Sigmoid colon (tissue), 7 donors: Measurements from ENCODE around the gene GHDC. TPM values are rescaled to one million over a fixed set of nuclear protein-coding genes. Genes with fewer than 3 reads are reported as not detected.

Experiments
- DNase-seq: peaks from one replicate; pipeline ENCODE4 v3.0.0-alpha.2; 2019
- H3K27ac ChIP-seq, 4 donors: fragments of 200-600 bp; sonication (generic); one replicate each; pipeline ENCODE4 v1.5.1; 2016 to 2019; ENCODE audit warnings: mild to moderate bottlenecking in 1 of 4
- H3K27me3 ChIP-seq, 3 donors: fragments of 200-600 bp; sonication (generic); one replicate each; pipeline ENCODE4 v1.5.1; 2019; ENCODE audit warnings: mild to moderate bottlenecking in 1 of 3
- H3K36me3 ChIP-seq, 4 donors: fragments of 200-600 bp; sonication (generic); one replicate each; pipeline ENCODE4 v1.5.1; 2016 to 2019
- H3K4me1 ChIP-seq, 4 donors: fragments of 200-600 bp; sonication (generic); one replicate each; pipeline ENCODE4 v1.5.1; 2017 to 2019
- H3K4me3 ChIP-seq, 4 donors: fragments of 200-600 bp; sonication (generic); one replicate each; pipeline ENCODE4 v1.5.1; 2017 to 2019; ENCODE audit warnings: mild to moderate bottlenecking in 2 of 4, moderate library complexity in 1 of 4
- H3K9me3 ChIP-seq, 4 donors: fragments of 200-600 bp in 3 of 4; sonication (generic) in 3 of 4; one replicate each; pipeline versions ENCODE4 v1.5.1 to v1.6.1; 2013 to 2019
- CTCF ChIP-seq, 4 experiments: fragments of 450-650 bp in 3 of 4; fragments of 200-600 bp in 1 of 4; IDR thresholded peaks; one replicate each; pipeline ENCODE4 v1.5.1; 2016 to 2019; ENCODE audit warnings: antibody characterized with exemption in 4 of 4, mild to moderate bottlenecking in 3 of 4, moderate library complexity in 2 of 4
- EP300 ChIP-seq, 4 donors: sonication (generic); formaldehyde crosslinking; IDR thresholded peaks; one replicate each; pipeline ENCODE4 v1.6.1; 2017; ENCODE audit warnings: antibody characterized with exemption in 4 of 4
- POLR2A ChIP-seq, 2 donors: fragments of 450-650 bp; IDR thresholded peaks; one replicate each; pipeline ENCODE4 v1.6.1; 2016; ENCODE audit warnings: antibody characterized with exemption in 2 of 2, mild to moderate bottlenecking in 2 of 2, moderate library complexity in 2 of 2
- POLR2AphosphoS5 ChIP-seq, 4 donors: sonication (generic); formaldehyde crosslinking; IDR thresholded peaks; one replicate each; pipeline ENCODE4 v1.6.1; 2017; ENCODE audit warnings: antibody characterized with exemption in 4 of 4
- WGBS, 2 donors: extraction: QIAGEN DNeasy Blood & Tissue Kit; methylation state at CpG; one replicate each; pipeline ENCODE4 v1.1.7; 2013; 5-methylcytosine and 5-hydroxymethylcytosine counted together
- intact Hi-C: fragments of 100-400 bp; cut with DNase I; formaldehyde crosslinking; loops from one replicate; pipeline ENCODE4 v1.15.1; 2023
- polyA plus RNA-seq, 3 donors: library from polyadenylated mRNA; stranded (reverse); fragments of 200-250 nt; gene quantifications; one replicate each; pipeline ENCODE4 v1.2.3, GENCODE V29; 2013
- total RNA-seq, 4 donors: library from RNA; depleted of rRNA; stranded (reverse); fragments of >200 nt; gene quantifications; one replicate each; pipeline ENCODE4 v1.1.0, GENCODE V29; 2016
- donor health status: healthy with polysubstance abuse.
- donor health status: Bipolar disorder and iron deficiency.
- donor health status: healthy.

Gene GHDC
- total and polyA plus RNA-seq, 7 donors, result 5.8 to 76.0 (median 32.1) TPM

- no peak overlapping the region for H3K27ac ChIP-seq
- H3K4me1 ChIP-seq, result peaks cover 0 to 7% (median 5%) of the 10 kb centered on the region in 4 donors
- H3K27me3 ChIP-seq, result no peaks in the 10 kb centered on the region
- H3K4me3 ChIP-seq, result no peak overlapping the region
- WGBS, 2 donors, result 64 to 93% methylated on average over 4 of the region's 4 CpGs
- no peaks in the 10 kb centered on the region for H3K9me3 ChIP-seq
- H3K36me3 ChIP-seq, result peaks cover 3 to 55% (median 24%) of the 10 kb centered on the region in 4 donors
- TF ChIP-seq POLR2AphosphoS5 (IDR thresholded peaks at IDR 0.05) (peak in 1 of 4 donors; percentile 10), EP300 (IDR thresholded peaks at IDR 0.05) (no peak)
- no peak for DNase-seq
- intact Hi-C loops, result no loop called here
Measured at GRCh38 chr17:42198897-42199296, 4.6 kb upstream of the GHDC start.

DNA sequence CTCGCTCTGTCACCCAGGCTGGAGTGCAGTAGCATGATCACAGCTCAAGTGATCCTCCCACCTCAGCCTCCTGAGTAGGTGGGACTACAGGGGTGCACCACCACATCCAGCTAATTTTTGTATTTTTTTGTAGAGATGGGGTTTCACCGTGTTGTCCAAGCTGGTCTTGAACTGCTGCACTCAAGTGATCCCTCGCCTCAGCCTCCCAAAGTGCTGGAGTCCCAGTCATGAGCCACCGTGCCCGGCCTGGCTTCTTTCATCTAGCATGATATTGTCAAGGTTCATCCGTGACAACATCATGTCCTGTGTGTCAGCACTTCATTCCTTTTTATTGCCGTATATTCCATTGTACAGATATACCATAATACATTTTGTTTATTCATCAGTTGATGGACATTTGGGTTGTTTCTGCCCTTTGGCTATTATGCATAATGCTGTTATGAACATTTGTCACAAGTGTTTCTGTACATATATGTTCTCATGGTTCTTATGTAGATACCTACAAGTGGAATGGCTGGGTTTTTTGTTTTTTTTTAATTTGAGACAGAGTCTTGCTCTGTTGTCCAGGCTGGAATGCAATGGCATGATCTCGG lies 3.4 kb upstream of the GHDC start:
- Histone ChIP-seq H3K27ac (no peak overlapping the region), H3K27me3 (no peaks in the 10 kb centered on the region), H3K4me3 (no peak overlapping the region), H3K4me1 (peaks cover 0 to 18% (median 16%) of the 10 kb centered on the region in 4 donors), H3K36me3 (peaks cover 0 to 43% (median 15%) of the 10 kb centered on the region in 4 donors), H3K9me3 (no peaks in the 10 kb centered on the region)
- DNase-seq, result no peak
- TF ChIP-seq POLR2A (IDR thresholded peaks at IDR 0.05) (no peak), CTCF (IDR thresholded peaks at IDR 0.05) (no peak), POLR2AphosphoS5 (IDR thresholded peaks at IDR 0.05) (no peak), EP300 (IDR thresholded peaks at IDR 0.05) (no peak)
- intact Hi-C loops, result no loop called here
- WGBS, 2 donors, result 94 to 95% methylated on average over 8 of the region's 8 CpGs

DNA sequence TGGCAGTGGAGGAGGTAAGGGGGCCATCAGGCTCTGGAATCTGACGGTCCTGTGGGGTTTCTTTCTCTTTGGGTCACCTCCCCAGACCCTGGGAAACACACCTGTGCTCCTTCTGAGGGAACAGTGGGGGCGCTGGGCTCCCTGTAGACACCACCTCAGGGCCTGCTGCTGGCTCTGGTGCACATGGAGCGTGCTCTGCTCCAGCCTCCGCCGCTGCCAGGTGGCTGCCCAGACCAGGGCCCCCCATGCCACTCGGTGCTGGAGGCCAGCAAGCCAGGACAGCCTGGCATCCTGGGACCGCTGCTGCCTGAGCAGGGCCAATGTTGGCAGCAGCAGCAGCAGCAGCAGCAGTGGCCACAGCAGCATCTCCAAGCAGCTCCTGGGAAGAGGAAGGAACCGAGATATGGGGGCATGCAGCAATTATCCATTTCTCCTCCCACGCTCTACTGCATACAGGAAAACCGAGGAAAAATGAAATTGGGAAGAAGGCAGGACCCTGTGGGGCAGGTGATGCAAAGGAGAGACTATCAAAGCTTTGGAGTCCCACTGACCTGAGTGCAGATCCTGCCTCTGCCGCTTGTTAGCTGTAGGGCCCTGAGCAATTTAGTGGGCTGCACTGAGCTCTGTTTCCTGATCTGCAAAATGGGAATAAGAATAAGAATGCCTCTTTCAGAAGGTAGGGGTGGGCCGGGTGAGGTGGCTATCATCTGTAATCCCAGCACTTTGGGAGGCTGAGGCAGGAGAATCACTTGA lies 902 bp downstream of the GHDC start:
- 75 to 83% methylated on average over 12 of the region's 12 CpGs for WGBS, 2 donors
- no peak for DNase-seq
- intact Hi-C loops, result loop anchor here (5.0 kb wide), 2 partner anchors 36 to 94 kb away; partner anchors contain the start of gene STAT5A
- Histone ChIP-seq H3K4me1 (peaks cover 0 to 26% (median 19%) of the 10 kb centered on the region in 4 donors), H3K36me3 (peaks cover 0 to 5% (median 0%) of the 10 kb centered on the region in 4 donors), H3K27me3 (no peaks in the 10 kb centered on the region), H3K27ac (peak overlapping the region in 3 of 4 donors; percentile 83 to 86 (median 84)), H3K4me3 (peak overlapping the region; percentile 62 to 81 (median 64)), H3K9me3 (no peaks in the 10 kb centered on the region)
- no peak for TF ChIP-seq POLR2A (IDR thresholded peaks at IDR 0.05)
- no peak for TF ChIP-seq POLR2AphosphoS5 (IDR thresholded peaks at IDR 0.05)
- TF ChIP-seq CTCF (IDR thresholded peaks at IDR 0.05), result no peak
- TF ChIP-seq EP300 (IDR thresholded peaks at IDR 0.05), result no peak

DNA sequence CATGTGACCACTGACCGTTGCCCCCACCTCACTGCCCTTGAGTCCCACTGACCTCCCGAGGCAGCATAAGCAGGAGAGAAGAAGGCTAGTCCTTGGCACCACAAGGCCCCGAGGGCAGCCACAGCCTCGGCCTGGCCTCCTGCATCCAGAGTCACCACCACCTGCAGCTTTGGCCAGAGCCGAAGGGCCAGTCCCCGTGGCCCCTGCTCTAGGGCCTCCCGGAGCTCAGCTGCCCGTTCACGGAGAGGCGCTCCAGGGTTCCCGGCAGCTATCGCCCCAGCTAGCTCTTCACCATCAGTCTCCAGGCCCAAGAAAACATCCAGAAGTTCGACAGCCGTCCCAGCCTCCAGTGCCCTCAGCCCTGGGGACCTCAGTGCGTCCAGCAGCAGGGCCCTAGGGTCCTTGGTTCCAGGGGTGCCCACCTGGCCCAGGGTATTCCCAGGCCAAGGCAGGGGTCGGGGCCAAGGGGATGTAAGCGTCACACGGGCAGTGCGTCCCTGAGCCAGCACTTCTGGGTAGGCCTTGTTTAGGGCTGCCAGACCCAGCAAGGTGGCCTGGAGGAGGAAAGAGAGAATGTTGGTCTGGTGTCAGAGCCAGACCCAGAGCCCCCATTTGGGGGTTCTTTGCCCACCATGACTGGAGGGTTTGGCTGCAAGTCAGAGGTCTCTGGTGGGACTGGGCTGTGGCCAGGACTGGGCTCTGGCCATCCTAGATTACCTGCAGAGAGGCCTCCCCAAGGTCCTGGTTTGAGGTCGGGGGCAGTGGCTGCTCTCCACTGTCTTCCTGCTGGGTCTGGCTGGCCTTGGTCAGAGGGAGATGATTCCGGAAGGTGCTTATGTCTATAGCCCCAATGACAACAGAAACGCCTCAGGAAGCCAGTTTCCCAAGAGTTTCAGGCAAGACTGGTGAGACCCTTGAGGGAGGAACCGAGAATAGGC lies 1.8 kb downstream of the GHDC start:
- Histone ChIP-seq H3K9me3 (no peaks in the 10 kb centered on the region), H3K4me3 (no peak overlapping the region), H3K36me3 (peaks cover 0 to 5% (median 0%) of the 10 kb centered on the region in 4 donors), H3K27me3 (no peaks in the 10 kb centered on the region), H3K4me1 (peaks cover 0 to 26% (median 19%) of the 10 kb centered on the region in 4 donors), H3K27ac (no peak overlapping the region)
- WGBS, 2 donors, result 95% methylated on average over 23 of the region's 23 CpGs
- no peak for DNase-seq
- intact Hi-C loops, result loop anchor here (5.0 kb wide), 2 partner anchors 35 to 95 kb away; partner anchors contain the start of gene STAT5A
- no peak for TF ChIP-seq EP300 (IDR thresholded peaks at IDR 0.05)
- no peak for TF ChIP-seq POLR2A (IDR thresholded peaks at IDR 0.05)
- TF ChIP-seq POLR2AphosphoS5 (IDR thresholded peaks at IDR 0.05), result no peak
- TF ChIP-seq CTCF (IDR thresholded peaks at IDR 0.05), result no peak
